ENCODE data around the gene MTCL1. TPM values are rescaled to one million over a fixed set of nuclear protein-coding genes. Genes with fewer than 3 reads are reported as not detected.

Gene MTCL1
- polyA plus RNA-seq, 3 donors: not detected

GRCh38 chr18:8825729-8826375, 120.5 kb downstream of the MTCL1 start:
- Mint-ChIP-seq H3K27me3 (ENCODE audit: low read depth in 3 of 3) (peaks cover 0 to 2% (median 0%) of the 10 kb centered on the region in 3 donors), H3K4me3 (no peak overlapping the region), H3K27ac (no peak overlapping the region), H3K4me1 (peaks cover 3% of the 10 kb centered on the region), H3K36me3 (no peaks in the 10 kb centered on the region), H3K9me3 (peaks cover 0 to 3% (median 0%) of the 10 kb centered on the region in 7 donors)
- H2AFZ ChIP-seq (ENCODE audit: insufficient read depth, low read depth, low read length, poor library complexity, severe bottlenecking): no peak overlapping the region
- no peak for DNase-seq
- H3K9ac ChIP-seq (ENCODE audit: insufficient read depth, low read length, poor library complexity, severe bottlenecking): no peak overlapping the region
- no peaks in the 10 kb centered on the region for H3K9me3 ChIP-seq (replicated peaks in 1 of 2; ENCODE audit: control insufficient read depth in 1 of 2, insufficient read depth in 1 of 2, low read length in 2 of 2)
- intact Hi-C loops (cut with micrococcal nuclease): no loop called here
- H3K4me3 ChIP-seq (replicated peaks in 1 of 3; ENCODE audit: low read depth in 2 of 3, low read length in 3 of 3): no peak overlapping the region
- 93% methylated on average over 13 of the region's 20 CpGs for WGBS (ENCODE audit: insufficient coverage)
- no peaks in the 10 kb centered on the region for H3K4me1 ChIP-seq (ENCODE audit: control insufficient read depth in 1 of 2, insufficient read depth in 2 of 2, low read length in 2 of 2)
- H3K27me3 ChIP-seq (ENCODE audit: control insufficient read depth in 2 of 2, insufficient read depth in 2 of 2, low read length in 2 of 2): no peaks in the 10 kb centered on the region
- H3K79me2 ChIP-seq (ENCODE audit: insufficient read depth, low read length): no peaks in the 10 kb centered on the region
- no peaks in the 10 kb centered on the region for H3K36me3 ChIP-seq (replicated peaks in 1 of 2; ENCODE audit: control insufficient read depth in 1 of 2, insufficient read depth in 2 of 2, low read length in 2 of 2)
- H4K20me1 ChIP-seq (ENCODE audit: insufficient read depth, low read length): no peaks in the 10 kb centered on the region
- TF ChIP-seq CTCF (IDR thresholded peaks at IDR 0.05): no peak
- H3K4me2 ChIP-seq (replicated peaks; ENCODE audit: extremely low read depth, low read length, poor library complexity, severe bottlenecking): no peak overlapping the region
- no peak overlapping the region for H3K27ac ChIP-seq (ENCODE audit: low read depth in 1 of 2, low read length in 2 of 2)

- Histone ChIP-seq H3K79me2 (ENCODE audit: insufficient read depth, low read length) (no peaks in the 10 kb centered on the region), H3K4me3 (replicated peaks in 1 of 3; ENCODE audit: low read depth in 2 of 3, low read length in 3 of 3) (no peak overlapping the region), H4K20me1 (ENCODE audit: insufficient read depth, low read length) (no peaks in the 10 kb centered on the region), H3K9ac (ENCODE audit: insufficient read depth, low read length, poor library complexity, severe bottlenecking) (no peak overlapping the region), H3K36me3 (replicated peaks in 1 of 2; ENCODE audit: control insufficient read depth in 1 of 2, insufficient read depth in 2 of 2, low read length in 2 of 2) (no peaks in the 10 kb centered on the region), H3K9me3 (replicated peaks in 1 of 2; ENCODE audit: control insufficient read depth in 1 of 2, insufficient read depth in 1 of 2, low read length in 2 of 2) (no peaks in the 10 kb centered on the region), H3K27me3 (ENCODE audit: control insufficient read depth in 2 of 2, insufficient read depth in 2 of 2, low read length in 2 of 2) (no peaks in the 10 kb centered on the region), H3K4me1 (ENCODE audit: control insufficient read depth in 1 of 2, insufficient read depth in 2 of 2, low read length in 2 of 2) (no peaks in the 10 kb centered on the region), H3K27ac (ENCODE audit: low read depth in 1 of 2, low read length in 2 of 2) (no peak overlapping the region), H3K4me2 (replicated peaks; ENCODE audit: extremely low read depth, low read length, poor library complexity, severe bottlenecking) (no peak overlapping the region), H2AFZ (ENCODE audit: insufficient read depth, low read depth, low read length, poor library complexity, severe bottlenecking) (no peak overlapping the region)
- intact Hi-C loops (cut with micrococcal nuclease): no loop called here
- peaks cover 0 to 3% (median 0%) of the 10 kb centered on the region in 7 donors for H3K9me3 Mint-ChIP-seq
- TF ChIP-seq CTCF (IDR thresholded peaks at IDR 0.05): no peak
- H3K36me3 Mint-ChIP-seq: no peaks in the 10 kb centered on the region
- WGBS (ENCODE audit: insufficient coverage): 69% methylated on average over 2 of the region's 3 CpGs
- peaks cover 3% of the 10 kb centered on the region for H3K4me1 Mint-ChIP-seq
- H3K27ac Mint-ChIP-seq: no peak overlapping the region
- H3K4me3 Mint-ChIP-seq: no peak overlapping the region
- peaks cover 0 to 2% (median 0%) of the 10 kb centered on the region in 3 donors for H3K27me3 Mint-ChIP-seq (ENCODE audit: low read depth in 3 of 3)
- DNase-seq: no peak
These were observed 121.2 kb downstream of the MTCL1 start for GRCh38 chr18:8826514-8826913.
